Spinal cord (tissue), 10 donors: ENCODE results near the gene TRIP13. TPM values are rescaled to one million over a fixed set of nuclear protein-coding genes. Genes with fewer than 3 reads are reported as not detected.

Experiments used
- DNase-seq, 6 donors: peaks; one replicate each; pipeline versions ENCODE4 v3.0.0 to v3.0.0-alpha.2; 2013 to 2015; ENCODE audit warnings: low spot score in 6 of 6, low read depth in 4 of 6
- H3K27ac ChIP-seq: one replicate; pipeline ENCODE4 v1.5.1; 2013; ENCODE audit warnings: low read depth, low read length, control low read depth
- H3K27me3 ChIP-seq: one replicate; pipeline ENCODE4 v1.6.1; 2013; ENCODE audit warnings: low read length; ENCODE audit not compliant: control insufficient read depth, insufficient read depth
- H3K36me3 ChIP-seq: one replicate; pipeline ENCODE4 v1.6.1; 2013; ENCODE audit warnings: low read length; ENCODE audit not compliant: control insufficient read depth, insufficient read depth
- H3K4me1 ChIP-seq: one replicate; pipeline ENCODE4 v1.6.1; 2013; ENCODE audit warnings: low read length; ENCODE audit not compliant: control insufficient read depth, insufficient read depth
- H3K4me3 ChIP-seq: one replicate; pipeline ENCODE4 v1.5.1; 2013; ENCODE audit warnings: low read depth, low read length, control low read depth
- H3K9me3 ChIP-seq: one replicate; pipeline ENCODE4 v1.6.1; 2013; ENCODE audit warnings: low read length; ENCODE audit not compliant: control insufficient read depth, insufficient read depth
- WGBS: methylation state at CpG from one replicate; pipeline ENCODE4 v1.1.5; 2013; ENCODE audit warnings: missing lambda C conversion rate; ENCODE audit not compliant: insufficient coverage; 5-methylcytosine and 5-hydroxymethylcytosine counted together
- polyA plus RNA-seq, 2 donors: library from polyadenylated mRNA; unstranded; fragments of 120-200 nt; gene quantifications; one replicate each; pipeline ENCODE4 v1.2.1, GENCODE V29; 2013; ENCODE audit not compliant: insufficient read length in 2 of 2
- total RNA-seq, 2 donors: library from RNA; depleted of rRNA in 1 of 2; stranded (reverse); fragments of 120-200 nt in 1 of 2; fragments of >200 nt in 1 of 2; gene quantifications; one replicate each; pipeline versions ENCODE4 v1.2.3 to v1.2.4, GENCODE V29; 2013 to 2014
- donor health status: healthy.

Gene TRIP13
- total and polyA plus RNA-seq, 4 donors: 5.8 to 10.4 (median 8.5) TPM

GRCh38 chr5:963673-964531 lies 71.2 kb downstream of the TRIP13 start:
- Histone ChIP-seq H3K9me3 (no peaks in the 10 kb centered on the region), H3K36me3 (no peaks in the 10 kb centered on the region), H3K4me1 (peaks cover 25% of the 10 kb centered on the region), H3K27me3 (no peaks in the 10 kb centered on the region), H3K4me3 (no peak overlapping the region), H3K27ac (peak overlapping the region; percentile 64)
- WGBS: 64% methylated on average over 29 of the region's 31 CpGs
- DNase-seq: peak in 1 of 6 donors; percentile 56

- no peaks in the 10 kb centered on the region for H3K36me3 ChIP-seq
- DNase-seq: no peak
- WGBS: 80% methylated on average over 10 of the region's 10 CpGs
- H3K4me1 ChIP-seq: peaks cover 24% of the 10 kb centered on the region
- no peaks in the 10 kb centered on the region for H3K27me3 ChIP-seq
- H3K9me3 ChIP-seq: no peaks in the 10 kb centered on the region
- H3K4me3 ChIP-seq: no peak overlapping the region
- H3K27ac ChIP-seq: no peak overlapping the region
Observed at GRCh38 chr5:964821-965220, 72.1 kb downstream of the TRIP13 start.

GRCh38 chr5:965604-966344 lies 73.1 kb downstream of the TRIP13 start:
- no peak for DNase-seq
- Histone ChIP-seq H3K27me3 (no peaks in the 10 kb centered on the region), H3K4me3 (no peak overlapping the region), H3K36me3 (no peaks in the 10 kb centered on the region), H3K9me3 (no peaks in the 10 kb centered on the region), H3K27ac (no peak overlapping the region), H3K4me1 (peaks cover 21% of the 10 kb centered on the region)
- WGBS: 88% methylated on average over 27 of the region's 32 CpGs

- no peak for DNase-seq
- no peak overlapping the region for H3K27ac ChIP-seq
- H3K27me3 ChIP-seq: no peaks in the 10 kb centered on the region
- peaks cover 15% of the 10 kb centered on the region for H3K4me1 ChIP-seq
- no peaks in the 10 kb centered on the region for H3K9me3 ChIP-seq
- 92% methylated on average over 5 of the region's 9 CpGs for WGBS
- no peak overlapping the region for H3K4me3 ChIP-seq
- no peaks in the 10 kb centered on the region for H3K36me3 ChIP-seq
Observed at GRCh38 chr5:966345-966710, 73.6 kb downstream of the TRIP13 start.

GRCh38 chr5:966941-967340 lies 74.3 kb downstream of the TRIP13 start:
- Histone ChIP-seq H3K9me3 (no peaks in the 10 kb centered on the region), H3K4me1 (peaks cover 14% of the 10 kb centered on the region), H3K4me3 (no peak overlapping the region), H3K36me3 (no peaks in the 10 kb centered on the region), H3K27ac (no peak overlapping the region), H3K27me3 (no peaks in the 10 kb centered on the region)
- 100% methylated on average over 4 of the region's 6 CpGs for WGBS
- DNase-seq: no peak

Other genes starting within 250 kb of the TRIP13 start
- 10 to 100 TPM; 17.4 to 27.9 TPM for gene TPPP, start 199.5 kb upstream of the TRIP13 start, total RNA-seq
- 10 to 100 TPM; 57.8 to 64.0 TPM for gene TPPP, start 199.5 kb upstream of the TRIP13 start, polyA plus RNA-seq
- gene ZDHHC11B, start 108.2 kb upstream of the TRIP13 start, total RNA-seq: 1 to 10 TPM; 7.3 to 7.5 TPM
- gene ZDHHC11B, start 108.2 kb upstream of the TRIP13 start, polyA plus RNA-seq: 10 to 100 TPM; 24.9 to 37.2 TPM
- 10 to 100 TPM; 11.7 to 14.3 TPM for gene ZDHHC11, start 41.9 kb upstream of the TRIP13 start, total RNA-seq
- gene ZDHHC11, start 41.9 kb upstream of the TRIP13 start, polyA plus RNA-seq: 10 to 100 TPM; 17.8 to 21.6 TPM
- gene BRD9, start 83 bp upstream of the TRIP13 start, total RNA-seq: 10 to 100 TPM; 33.4 to 41.5 TPM
- gene BRD9, start 83 bp upstream of the TRIP13 start, polyA plus RNA-seq: 10 to 100 TPM; 41.0 to 49.2 TPM
- 10 to 100 TPM in 1 of 2 donors, 1 to 10 TPM in 1; 5.1 to 11.2 TPM for gene NKD2, start 115.9 kb downstream of the TRIP13 start, total RNA-seq
- 10 to 100 TPM; 19.7 to 25.2 TPM for gene NKD2, start 115.9 kb downstream of the TRIP13 start, polyA plus RNA-seq
- 10 to 100 TPM in 1 of 2 donors, 1 to 10 TPM in 1; 8.7 to 13.3 TPM for gene SLC12A7, start 219.2 kb downstream of the TRIP13 start, total RNA-seq
- 10 to 100 TPM; 19.4 to 21.3 TPM for gene SLC12A7, start 219.2 kb downstream of the TRIP13 start, polyA plus RNA-seq